ENCODE measurements around the gene CEP104. TPM values are rescaled to one million over a fixed set of nuclear protein-coding genes. Genes with fewer than 3 reads are reported as not detected.

CEP104 gene
- total RNA-seq, 1 experiment from 2014 or later, result 25.4 TPM

GRCh38 chr1:3868464-3869006, 11.5 kb upstream of the CEP104 start:
- DNase-seq (ENCODE audit: low read depth), result no peak

DNA sequence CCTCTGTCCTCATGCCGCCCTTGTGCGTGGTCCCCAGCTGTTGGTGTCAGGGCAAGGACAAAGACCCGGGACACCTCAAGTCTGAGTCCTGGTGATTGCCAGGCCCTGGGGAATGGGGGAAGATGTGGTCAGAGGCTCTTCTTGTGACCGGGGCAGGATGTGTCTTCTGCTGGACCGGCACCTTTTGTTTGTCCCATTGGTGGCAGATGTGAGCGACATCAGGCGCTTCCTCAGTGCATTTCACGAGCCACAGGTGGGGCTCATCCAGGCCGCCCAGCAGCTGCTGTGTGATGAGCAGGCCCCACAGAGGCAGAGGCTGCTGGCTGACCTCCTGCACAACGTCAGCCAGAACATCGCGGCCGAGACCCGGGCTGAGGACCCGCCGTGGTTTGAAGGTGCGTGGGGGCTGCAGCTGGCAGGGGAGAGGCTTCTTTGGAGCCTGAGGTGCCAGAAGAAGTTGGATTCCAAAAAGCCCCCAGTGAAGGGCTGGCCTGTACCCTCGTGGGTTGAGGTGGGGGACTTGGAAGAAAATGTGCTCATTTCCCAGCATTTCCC, 8.7 kb upstream of the CEP104 start:
- DNase-seq (ENCODE audit: low read depth), result no peak

DNA sequence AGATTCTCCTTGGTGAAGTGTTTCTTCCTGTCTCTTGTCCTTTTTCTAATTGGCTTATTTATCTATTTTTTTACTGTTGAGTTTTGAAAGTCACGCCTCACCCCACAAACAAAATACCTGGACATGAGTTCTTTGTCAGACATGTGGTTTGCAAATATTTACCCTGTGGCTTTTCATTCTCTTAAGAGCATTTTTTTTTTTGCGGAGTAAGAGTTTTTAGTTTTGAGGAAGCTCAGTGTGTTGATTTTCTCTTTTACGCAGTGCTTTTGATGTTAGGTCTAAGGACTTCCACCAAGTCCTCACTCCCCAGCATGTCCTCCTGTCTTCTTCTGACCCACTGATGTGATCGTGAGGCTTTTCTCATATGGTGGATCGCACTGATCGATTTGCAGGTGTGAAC, 7.9 kb upstream of the CEP104 start:
- DNase-seq (ENCODE audit: low read depth), result no peak

DNA sequence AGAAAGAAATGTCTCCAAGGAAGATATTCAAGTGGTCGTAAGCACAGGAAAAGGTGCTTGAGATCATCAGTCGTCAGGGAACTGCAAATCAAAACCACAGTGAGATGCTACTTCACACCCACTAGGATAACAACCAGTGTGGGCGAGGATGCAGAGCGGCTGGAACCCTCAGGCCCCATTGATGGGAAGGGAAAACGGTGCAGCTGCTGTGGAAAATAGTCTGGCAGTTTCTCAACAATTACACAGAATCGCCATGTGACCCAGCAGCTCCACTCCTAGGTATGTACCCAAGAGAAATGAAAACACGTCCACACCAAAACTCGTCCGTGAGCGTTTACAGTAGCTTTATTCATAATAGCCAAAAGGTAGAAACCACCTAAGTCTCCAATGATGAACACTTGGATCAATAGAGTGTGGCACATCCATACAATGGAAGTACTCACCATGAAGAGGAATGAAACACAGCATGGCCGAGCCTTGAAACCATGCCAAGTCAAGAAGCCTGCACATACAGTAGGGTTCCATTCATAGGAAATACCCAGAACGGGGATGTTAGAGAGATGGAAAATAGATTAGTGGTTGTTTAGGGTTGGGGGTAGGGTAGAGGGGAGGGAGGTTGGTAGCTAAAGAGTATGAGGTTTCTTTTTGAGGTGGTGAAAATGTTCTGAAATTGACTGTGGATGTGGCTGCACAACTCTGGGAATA, 6.4 kb upstream of the CEP104 start:
- DNase-seq (ENCODE audit: low read depth), result no peak

- peak; percentile 5 for DNase-seq (ENCODE audit: low read depth)
Measured at GRCh38 chr1:3858231-3858981, 1.4 kb upstream of the CEP104 start.

DNA sequence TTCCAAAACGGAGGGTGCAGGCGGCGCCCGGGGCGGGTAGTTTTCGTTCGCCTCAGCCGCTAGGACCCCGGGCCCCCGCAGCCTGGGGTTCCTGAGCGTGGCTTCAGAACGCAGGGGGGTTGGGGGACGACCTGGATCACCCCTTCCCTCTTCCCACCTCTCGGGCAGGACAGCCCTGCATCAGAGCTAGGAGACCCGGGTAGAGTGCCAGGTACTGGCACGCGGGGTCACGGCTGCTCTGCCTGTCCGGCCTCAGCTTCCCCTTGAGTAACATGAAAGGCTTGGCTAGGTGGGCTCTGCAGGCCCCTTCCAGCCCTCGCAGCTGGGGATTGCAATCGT, 749 bp upstream of the CEP104 start:
- no peak for DNase-seq (ENCODE audit: low read depth)

- no peak for DNase-seq (ENCODE audit: low read depth)
Measured at GRCh38 chr1:3852711-3853485, 4.1 kb downstream of the CEP104 start.

DNA sequence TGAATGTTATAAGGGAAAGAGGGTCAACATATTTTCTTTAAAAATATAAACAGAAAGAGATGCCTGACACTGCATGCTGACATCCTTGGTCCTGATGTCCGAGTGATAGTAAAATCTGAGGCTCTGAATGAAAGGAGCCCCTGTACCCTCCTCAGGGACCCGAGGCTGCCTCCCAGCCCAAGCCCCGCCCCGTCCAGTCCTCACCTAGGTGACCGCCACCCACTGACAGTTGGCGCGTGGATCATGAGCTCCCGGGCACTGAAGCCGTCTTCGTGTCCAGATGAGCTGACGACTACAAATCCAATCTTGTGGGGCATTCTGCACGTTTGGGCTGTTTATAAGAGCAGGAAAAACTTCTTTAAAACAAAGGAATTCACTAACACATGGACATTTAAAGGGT, 4.9 kb downstream of the CEP104 start:
- no peak for DNase-seq (ENCODE audit: low read depth)

DNA sequence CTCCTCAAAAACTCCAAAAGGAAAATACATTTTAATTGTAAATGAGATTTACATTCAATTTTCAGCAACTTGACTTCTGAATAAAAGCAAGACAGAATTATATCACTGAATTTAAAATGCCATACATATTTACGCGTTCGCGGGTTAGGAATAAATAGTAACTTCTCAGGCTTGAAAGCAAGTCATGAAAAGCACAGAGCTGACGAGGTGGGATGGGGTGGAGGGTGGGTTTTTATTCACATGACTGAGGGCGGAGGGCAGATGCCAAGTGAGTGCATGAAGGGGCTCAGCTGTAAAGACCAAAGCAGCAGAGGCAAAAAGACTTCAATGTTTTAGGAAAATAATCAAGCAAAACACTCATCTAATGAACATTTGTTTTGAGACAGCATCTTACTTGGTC, 5.7 kb downstream of the CEP104 start:
- DNase-seq (ENCODE audit: low read depth), result no peak

GRCh38 chr1:3850857-3851256, 6.2 kb downstream of the CEP104 start:
- DNase-seq (ENCODE audit: low read depth), result no peak

DNA sequence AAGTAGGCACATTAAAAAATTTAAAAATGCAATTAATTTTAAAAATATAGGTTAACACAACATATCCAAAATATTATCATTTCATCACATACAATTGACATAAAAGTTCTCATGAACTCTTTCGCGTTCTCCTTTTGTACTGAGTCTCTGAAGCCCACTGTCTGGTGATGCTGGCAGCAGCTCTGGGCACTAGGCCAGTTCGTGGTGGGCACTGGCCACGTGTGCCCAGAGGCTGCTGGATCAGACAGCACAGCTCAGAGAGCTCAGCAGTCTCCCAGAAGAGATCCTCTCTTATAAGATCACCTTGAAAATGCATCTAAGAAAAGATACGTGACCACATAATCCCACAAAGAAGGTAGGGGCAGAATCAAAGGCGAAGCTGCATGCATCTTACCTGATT, 9.9 kb downstream of the CEP104 start:
- no peak for DNase-seq (ENCODE audit: low read depth)

GRCh38 chr1:3846541-3846940, 10.5 kb downstream of the CEP104 start:
- no peak for DNase-seq (ENCODE audit: low read depth)

DNA sequence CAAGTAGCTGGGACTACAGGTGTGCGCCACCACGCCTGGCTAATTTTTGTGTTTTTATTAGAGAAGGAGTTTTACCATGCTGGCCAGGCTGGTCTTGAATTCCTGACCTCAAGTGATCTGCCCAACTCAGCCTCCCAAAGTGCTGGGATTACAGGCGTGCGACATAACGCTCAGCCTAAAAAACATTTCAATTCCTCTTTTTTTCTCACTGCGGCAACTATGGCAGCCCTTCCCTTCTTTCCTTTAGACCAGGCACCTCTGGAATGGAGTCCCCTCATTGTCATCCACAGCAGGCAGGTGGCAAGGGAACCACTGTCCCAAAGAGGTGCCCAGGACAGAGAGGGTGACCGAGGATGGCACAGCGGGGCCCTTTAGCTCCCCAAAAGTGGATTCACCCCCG, 14.1 kb downstream of the CEP104 start:
- no peak for DNase-seq (ENCODE audit: low read depth)

- DNase-seq (ENCODE audit: low read depth), result no peak
Measured at GRCh38 chr1:3841491-3841890, 15.5 kb downstream of the CEP104 start.

DNA sequence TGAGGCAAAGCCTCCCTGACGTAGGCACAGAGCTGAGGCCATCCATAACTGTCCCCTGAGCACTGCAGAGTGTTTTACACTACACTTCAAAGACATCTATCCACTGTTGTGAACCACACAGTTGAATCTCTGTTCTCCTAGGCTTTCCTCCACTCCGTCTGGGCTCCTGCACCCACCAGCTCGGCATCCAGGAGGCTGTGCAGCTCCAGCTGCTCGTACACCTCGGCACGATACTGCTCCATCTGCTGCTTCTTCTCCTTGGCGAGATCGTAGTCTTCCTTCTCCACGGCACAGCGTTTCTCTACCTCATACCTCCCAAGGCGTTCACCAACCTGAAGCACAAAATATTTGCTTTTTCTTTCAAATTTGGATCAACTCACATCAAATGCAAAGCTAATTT, 18.2 kb downstream of the CEP104 start:
- no peak for DNase-seq (ENCODE audit: low read depth)

- DNase-seq (ENCODE audit: low read depth), result no peak
Measured at GRCh38 chr1:3837685-3838084, 19.3 kb downstream of the CEP104 start.

DNA sequence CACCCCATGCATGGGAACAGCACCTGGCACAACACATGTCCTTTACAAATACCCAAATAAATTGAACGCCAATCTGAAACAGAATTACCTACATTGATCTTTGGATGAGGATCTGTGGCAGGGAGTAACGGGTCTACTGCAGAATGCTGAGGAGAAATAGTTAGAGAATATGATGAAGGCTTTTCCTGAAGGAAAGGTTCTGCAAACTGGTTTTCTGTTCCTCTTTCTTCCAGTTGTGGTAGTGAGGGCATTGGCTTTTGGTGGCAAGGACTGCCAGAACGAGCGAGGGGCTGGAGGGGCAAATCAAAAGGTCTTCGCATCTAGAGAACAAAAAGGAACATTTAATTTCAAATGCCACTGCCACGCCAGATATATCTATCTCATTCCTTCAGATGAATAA, 19.8 kb downstream of the CEP104 start:
- DNase-seq (ENCODE audit: low read depth), result no peak

DNA sequence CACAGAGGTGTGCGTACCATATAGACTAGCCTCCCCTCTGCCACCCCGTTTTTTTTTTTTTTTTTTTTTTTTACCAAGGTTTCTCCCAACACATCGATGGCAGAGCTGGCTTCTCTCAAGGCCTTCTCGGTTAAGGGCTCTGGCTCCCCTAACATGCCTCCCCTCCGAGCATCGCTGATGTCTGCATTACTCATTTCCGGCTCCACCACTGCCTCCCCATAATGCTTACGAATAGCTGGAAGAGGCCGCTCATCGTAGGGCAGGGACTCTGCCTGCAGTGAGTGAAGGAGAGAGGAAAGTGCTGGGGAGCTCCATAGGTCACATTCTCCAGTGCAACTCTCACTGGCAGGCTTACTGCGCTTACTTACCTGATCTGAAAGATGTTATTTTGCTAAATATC, 20.6 kb downstream of the CEP104 start:
- no peak for DNase-seq (ENCODE audit: low read depth)

DNA sequence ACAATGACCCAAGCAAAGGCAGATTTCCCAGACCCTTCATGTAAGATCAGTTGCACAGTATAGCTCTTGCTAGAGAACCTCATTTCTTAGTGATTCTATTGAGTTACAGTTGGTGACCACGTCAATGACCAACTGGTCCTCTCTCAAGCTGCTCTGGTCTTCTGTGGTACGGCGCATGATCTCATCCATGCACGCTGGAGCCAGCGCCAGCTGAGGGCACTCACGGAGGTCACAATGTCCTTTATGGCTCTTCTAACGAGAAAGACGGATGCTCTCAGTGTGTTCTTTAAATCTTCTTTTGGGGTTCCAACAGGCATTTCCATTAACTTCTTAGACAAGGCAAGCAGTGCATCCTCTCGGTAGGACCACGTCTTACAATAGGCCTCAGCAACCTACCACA, 22.3 kb downstream of the CEP104 start:
- no peak for DNase-seq (ENCODE audit: low read depth)

GRCh38 chr1:3831689-3832088, 25.3 kb downstream of the CEP104 start:
- DNase-seq (ENCODE audit: low read depth), result no peak

DNA sequence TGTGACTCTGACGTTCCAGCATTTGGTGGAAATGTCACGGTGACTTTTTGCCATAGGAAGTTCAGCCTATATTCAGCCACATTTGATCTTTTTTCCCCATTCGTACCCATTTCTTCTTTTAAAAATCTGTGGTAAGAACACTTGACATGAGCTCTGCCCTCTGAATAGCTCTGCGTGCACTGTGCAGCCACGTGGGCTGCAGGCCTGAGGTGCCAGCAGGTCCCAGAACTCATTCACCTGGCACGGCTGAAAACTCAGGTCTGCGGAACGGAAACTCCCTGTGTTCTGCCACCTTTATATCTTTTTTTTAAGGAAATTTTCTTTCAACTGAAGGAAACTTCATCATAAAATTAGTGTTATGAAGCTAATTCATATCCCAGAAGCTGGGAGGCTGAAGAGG, 28.6 kb downstream of the CEP104 start:
- DNase-seq (ENCODE audit: low read depth), result no peak

- DNase-seq (ENCODE audit: low read depth), result no peak
Measured at GRCh38 chr1:3827813-3828307, 29.2 kb downstream of the CEP104 start.
